ENCODE data around the gene ARID1B. TPM values are rescaled to one million over a fixed set of nuclear protein-coding genes. Genes with fewer than 3 reads are reported as not detected.

ARID1B gene
- total RNA-seq, 1 donor from 2014 or later: 75.4 TPM

- no peaks in the 10 kb centered on the region for H3K9me3 ChIP-seq (ENCODE audit: insufficient read depth, low read depth, low read length)
- FAIRE-seq: no peak
- Mint-ChIP-seq H3K27ac (ENCODE audit: unreplicated experiment) (no peak overlapping the region), H3K4me1 (ENCODE audit: low read depth, unreplicated experiment) (peaks cover 27% of the 10 kb centered on the region), H3K36me3 (ENCODE audit: low read depth, unreplicated experiment) (no peaks in the 10 kb centered on the region), H3K27me3 (ENCODE audit: low read depth, unreplicated experiment) (no peaks in the 10 kb centered on the region), H3K9me3 (ENCODE audit: unreplicated experiment) (no peaks in the 10 kb centered on the region), H3K4me3 (ENCODE audit: unreplicated experiment) (peak overlapping the region; percentile 64)
- peaks cover 69% of the 10 kb centered on the region for H3K79me2 ChIP-seq (ENCODE audit: insufficient read depth, low read length)
- H4K20me1 ChIP-seq (ENCODE audit: insufficient read depth, low read length): peaks cover 30% of the 10 kb centered on the region
- peak overlapping the region; percentile 93 for H3K4me3 ChIP-seq (ENCODE audit: insufficient read depth, low read depth, low read length)
- peak overlapping the region; percentile 98 for H3K4me2 ChIP-seq (ENCODE audit: low read length)
- H3K27me3 ChIP-seq (ENCODE audit: insufficient read depth, low read length): no peaks in the 10 kb centered on the region
- TF ChIP-seq EZH2 (IDR thresholded peaks at IDR 0.05; ENCODE audit: insufficient read depth, low read length): no peak
- TF ChIP-seq, protein P1, sequence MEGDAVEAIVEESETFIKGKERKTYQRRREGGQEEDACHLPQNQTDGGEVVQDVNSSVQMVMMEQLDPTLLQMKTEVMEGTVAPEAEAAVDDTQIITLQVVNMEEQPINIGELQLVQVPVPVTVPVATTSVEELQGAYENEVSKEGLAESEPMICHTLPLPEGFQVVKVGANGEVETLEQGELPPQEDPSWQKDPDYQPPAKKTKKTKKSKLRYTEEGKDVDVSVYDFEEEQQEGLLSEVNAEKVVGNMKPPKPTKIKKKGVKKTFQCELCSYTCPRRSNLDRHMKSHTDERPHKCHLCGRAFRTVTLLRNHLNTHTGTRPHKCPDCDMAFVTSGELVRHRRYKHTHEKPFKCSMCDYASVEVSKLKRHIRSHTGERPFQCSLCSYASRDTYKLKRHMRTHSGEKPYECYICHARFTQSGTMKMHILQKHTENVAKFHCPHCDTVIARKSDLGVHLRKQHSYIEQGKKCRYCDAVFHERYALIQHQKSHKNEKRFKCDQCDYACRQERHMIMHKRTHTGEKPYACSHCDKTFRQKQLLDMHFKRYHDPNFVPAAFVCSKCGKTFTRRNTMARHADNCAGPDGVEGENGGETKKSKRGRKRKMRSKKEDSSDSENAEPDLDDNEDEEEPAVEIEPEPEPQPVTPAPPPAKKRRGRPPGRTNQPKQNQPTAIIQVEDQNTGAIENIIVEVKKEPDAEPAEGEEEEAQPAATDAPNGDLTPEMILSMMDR (IDR thresholded peaks at IDR 0.05; ENCODE audit: insufficient read depth, low read depth, low read length): no peak
- peak overlapping the region; percentile 90 for H3K27ac ChIP-seq (ENCODE audit: low read depth, low read length)
- peak overlapping the region; percentile 97 for H3K9ac ChIP-seq (ENCODE audit: low read length)
- H3K4me1 ChIP-seq (ENCODE audit: insufficient read depth, low read length): peaks cover 42% of the 10 kb centered on the region
- H2AFZ ChIP-seq (ENCODE audit: low read depth, low read length): no peak overlapping the region
- H3K36me3 ChIP-seq (ENCODE audit: insufficient read depth, low read length): no peaks in the 10 kb centered on the region
- DNase-seq (ENCODE audit: low read depth): no peak
These were observed 1.5 kb downstream of the ARID1B start for GRCh38 chr6:156778454-156779205.

- FAIRE-seq (no peak), DNase-seq (ENCODE audit: low read depth) (no peak)
- Histone ChIP-seq H3K27ac (ENCODE audit: low read depth, low read length) (peak overlapping the region; percentile 90), H3K9me3 (ENCODE audit: insufficient read depth, low read depth, low read length) (no peaks in the 10 kb centered on the region), H3K79me2 (ENCODE audit: insufficient read depth, low read length) (peaks cover 77% of the 10 kb centered on the region), H3K27me3 (ENCODE audit: insufficient read depth, low read length) (no peaks in the 10 kb centered on the region), H2AFZ (ENCODE audit: low read depth, low read length) (no peak overlapping the region), H4K20me1 (ENCODE audit: insufficient read depth, low read length) (peaks cover 38% of the 10 kb centered on the region), H3K4me3 (ENCODE audit: insufficient read depth, low read depth, low read length) (peak overlapping the region; percentile 93), H3K36me3 (ENCODE audit: insufficient read depth, low read length) (no peaks in the 10 kb centered on the region), H3K4me1 (ENCODE audit: insufficient read depth, low read length) (peaks cover 43% of the 10 kb centered on the region), H3K4me2 (ENCODE audit: low read length) (peak overlapping the region; percentile 98), H3K9ac (ENCODE audit: low read length) (peak overlapping the region; percentile 97)
- Mint-ChIP-seq H3K4me3 (ENCODE audit: unreplicated experiment) (peak overlapping the region; percentile 87), H3K36me3 (ENCODE audit: low read depth, unreplicated experiment) (no peaks in the 10 kb centered on the region), H3K27ac (ENCODE audit: unreplicated experiment) (peak overlapping the region; percentile 50), H3K4me1 (ENCODE audit: low read depth, unreplicated experiment) (peaks cover 29% of the 10 kb centered on the region), H3K9me3 (ENCODE audit: unreplicated experiment) (no peaks in the 10 kb centered on the region), H3K27me3 (ENCODE audit: low read depth, unreplicated experiment) (no peaks in the 10 kb centered on the region)
- TF ChIP-seq, protein P1 (IDR thresholded peaks at IDR 0.05; ENCODE audit: insufficient read depth, low read depth, low read length): no peak
- no peak for TF ChIP-seq EZH2 (IDR thresholded peaks at IDR 0.05; ENCODE audit: insufficient read depth, low read length)
These were observed 2.3 kb downstream of the ARID1B start for GRCh38 chr6:156779206-156780094.

Data from astrocyte (in vitro differentiated cells and primary cell).